Effector CD8-positive, alpha-beta T cell (primary cell): ENCODE results near the gene GADD45GIP1.
A peak's percentile ranks its signal among the peaks of the same experiment; 100 is the strongest.

Experiments used
- DNase-seq: peaks from one replicate; lab custom pipeline; 2025; lab: John Stamatoyannopoulos, UW
- total RNA-seq, 4 experiments: gene quantifications; one replicate each; lab custom pipeline; 2026; lab: John Stamatoyannopoulos, UW

GADD45GIP1 gene
- 24.1 to 65.9 (median 33.8) reads per million in 4 experiments for total RNA-seq

- DNase-seq: peak; percentile 64
Observed at GRCh38 chr19:12956446-12957388, at the start of gene GADD45GIP1. GADD45GIP1 (minus strand) TSS chr19:12957223; CDS start chr19:12957212, 11 bp downstream.

- DNase-seq: no peak
Observed at GRCh38 chr19:13005861-13006370, 48.9 kb upstream of the GADD45GIP1 start.

- no peak for DNase-seq
Observed at GRCh38 chr19:13005253-13005652, 48.2 kb upstream of the GADD45GIP1 start.

DNA sequence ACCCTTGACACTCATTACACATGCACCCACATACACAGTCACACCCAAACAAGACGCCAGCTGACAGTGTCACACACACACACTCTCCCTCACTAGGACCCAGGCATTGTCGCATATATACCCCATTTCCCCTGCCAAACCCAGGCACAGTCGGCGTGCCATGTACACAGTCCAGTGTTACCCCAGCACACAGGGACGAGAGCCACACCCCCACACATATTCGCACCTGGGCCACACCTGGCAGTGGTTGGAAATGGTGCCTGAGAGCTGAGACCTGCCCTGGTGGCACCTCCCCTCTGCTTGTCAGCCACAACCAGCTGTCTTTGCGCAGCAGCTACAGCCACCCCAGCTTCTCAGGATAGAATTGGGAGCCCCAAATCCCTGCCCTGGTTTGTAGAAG is 47.2 kb upstream of the GADD45GIP1 start:
- DNase-seq: no peak

GRCh38 chr19:13003081-13003480 is 46.1 kb upstream of the GADD45GIP1 start:
- DNase-seq: no peak

DNA sequence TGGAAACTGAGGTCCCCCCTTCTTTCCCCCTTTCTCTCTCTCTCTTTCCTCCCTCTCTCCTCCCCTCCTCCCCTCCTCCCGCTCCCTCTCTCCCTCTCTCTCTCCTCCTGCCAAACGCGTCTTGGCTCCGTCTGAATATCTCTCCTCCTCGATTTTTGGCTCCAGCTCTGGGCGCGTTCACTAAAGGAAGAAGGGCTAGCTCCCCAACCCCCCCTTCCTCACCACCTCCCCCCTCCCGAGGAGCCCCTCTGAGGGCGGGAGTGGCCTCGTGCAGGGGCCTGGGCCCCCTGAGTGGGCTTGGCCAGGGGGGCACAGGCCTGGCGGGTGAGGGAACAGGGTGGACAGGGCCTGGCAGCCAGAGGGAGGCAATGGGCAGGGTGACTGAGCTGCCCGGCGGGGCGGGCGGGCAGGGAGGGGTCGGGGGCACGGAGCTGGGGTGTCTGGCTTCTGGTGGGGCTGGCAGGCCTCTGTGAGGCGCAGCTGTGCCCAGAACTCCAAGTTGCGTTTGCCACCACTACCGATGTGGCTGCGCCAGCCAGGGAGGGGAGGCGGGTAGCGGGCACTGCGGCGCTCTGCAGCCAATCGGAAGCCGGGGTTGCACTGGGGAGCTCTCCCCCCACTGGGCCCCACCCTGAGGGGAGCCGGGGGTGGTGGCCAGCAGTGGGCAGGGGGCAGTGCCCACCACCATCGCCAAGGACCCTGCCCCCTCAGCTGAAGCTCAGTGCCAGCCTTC is 45.3 kb upstream of the GADD45GIP1 start:
- DNase-seq: no peak

- no peak for DNase-seq
Observed at GRCh38 chr19:13001502-13002165, 44.6 kb upstream of the GADD45GIP1 start.

DNA sequence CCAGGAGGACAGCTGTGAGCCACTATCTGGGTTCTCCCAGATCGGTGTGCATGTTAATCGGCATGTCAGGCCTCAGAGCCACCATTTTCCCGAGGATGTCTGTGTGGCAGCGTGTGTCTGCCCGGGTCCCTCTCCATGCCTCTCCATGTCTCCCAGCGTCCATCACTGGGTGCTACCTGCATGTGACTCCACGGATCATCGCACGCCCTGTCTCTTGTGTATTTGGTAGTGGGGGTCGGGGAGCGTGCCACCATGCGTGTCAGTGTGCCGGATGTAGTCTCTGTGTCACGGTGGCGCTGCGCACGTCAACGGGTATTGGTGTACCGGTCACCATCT is 44.1 kb upstream of the GADD45GIP1 start:
- DNase-seq: no peak

DNA sequence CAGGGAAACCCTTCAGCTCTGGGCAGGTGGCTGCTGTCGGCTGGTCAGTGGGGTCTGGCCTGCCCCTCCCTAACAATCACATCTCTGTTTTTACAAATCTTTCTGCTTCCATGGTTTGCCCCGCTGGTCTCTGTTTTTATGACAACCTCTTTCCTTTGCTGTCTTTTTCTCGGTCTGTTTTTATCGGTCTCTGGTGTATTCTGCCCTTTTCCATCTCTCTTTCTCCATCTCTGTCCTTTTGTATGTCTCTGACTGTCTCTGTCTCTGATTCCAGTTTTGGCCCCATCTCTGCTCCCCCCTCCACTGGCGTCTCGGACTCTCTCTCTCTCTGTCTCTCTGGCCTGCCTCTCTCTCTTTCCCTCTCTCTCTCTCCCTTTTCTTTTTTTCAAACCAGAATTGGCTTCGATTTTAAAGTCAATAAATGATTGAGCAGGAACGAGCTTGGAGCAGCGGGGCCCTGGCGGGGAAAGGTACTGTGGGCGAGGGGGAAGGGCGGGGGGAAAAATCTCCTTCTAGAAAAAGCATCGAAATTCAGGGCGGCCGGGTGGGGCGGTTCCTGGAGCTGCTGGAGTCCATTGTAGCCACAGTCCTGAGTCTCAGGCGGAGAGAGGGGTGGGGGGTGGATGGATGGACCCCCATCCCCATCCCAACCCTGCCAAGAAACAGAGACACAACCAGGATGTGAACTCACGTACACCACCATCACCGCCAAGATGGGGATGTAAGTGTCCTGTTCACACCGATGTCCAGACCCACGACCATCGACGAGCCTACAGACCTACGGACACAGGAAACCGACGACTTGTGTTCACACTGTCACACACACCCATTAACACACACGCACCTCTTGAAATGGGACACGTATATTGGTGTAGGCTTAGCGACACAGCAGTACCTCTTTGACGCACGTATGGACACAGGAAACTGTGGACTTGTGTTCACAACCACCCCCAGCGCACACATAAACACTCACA is 41.2 kb upstream of the GADD45GIP1 start:
- no peak for DNase-seq

GRCh38 chr19:12997179-12997966 is 40.4 kb upstream of the GADD45GIP1 start:
- no peak for DNase-seq

GRCh38 chr19:12996406-12997094 is 39.5 kb upstream of the GADD45GIP1 start:
- DNase-seq: no peak

DNA sequence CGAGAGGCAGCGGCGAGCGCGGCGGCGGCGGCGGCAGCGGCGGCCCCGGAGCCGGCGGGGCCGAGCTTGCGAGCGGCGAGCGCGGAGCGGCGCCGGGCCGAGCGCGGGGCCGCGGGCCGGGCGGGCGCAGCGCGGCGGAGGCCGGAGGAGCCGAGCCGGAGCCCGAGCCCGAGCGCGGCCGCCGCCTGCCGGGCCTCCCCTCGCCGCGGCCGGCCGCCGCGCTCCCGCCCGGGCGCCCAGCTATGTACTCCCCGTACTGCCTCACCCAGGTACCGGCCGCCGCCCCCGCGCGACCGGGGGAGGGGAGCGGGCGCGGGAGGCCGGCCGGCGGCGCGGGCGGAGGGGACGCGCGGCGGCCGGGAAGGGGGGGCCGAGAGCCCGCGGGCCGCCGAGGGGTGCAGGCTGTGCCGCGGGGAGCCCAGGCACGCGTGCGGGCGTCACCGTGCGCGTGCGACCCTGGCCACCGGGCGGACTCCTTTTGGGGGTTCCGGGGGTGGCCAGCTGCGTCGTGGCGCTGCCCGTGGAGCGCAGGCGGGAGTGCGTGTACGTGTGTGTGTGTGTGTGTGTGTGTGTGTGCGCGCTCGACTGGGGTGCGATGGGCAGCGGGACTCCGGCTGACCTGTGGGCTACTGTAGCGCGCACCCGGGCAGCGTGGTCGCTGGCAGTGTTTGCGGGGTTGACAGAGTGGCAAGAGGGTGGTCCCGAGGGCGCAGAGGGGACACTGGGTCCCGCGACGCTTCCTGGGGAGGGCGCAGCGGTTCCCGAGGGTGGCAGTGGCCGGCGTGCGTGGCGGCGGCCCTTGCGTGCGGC is 38.8 kb upstream of the GADD45GIP1 start:
- no peak for DNase-seq

DNA sequence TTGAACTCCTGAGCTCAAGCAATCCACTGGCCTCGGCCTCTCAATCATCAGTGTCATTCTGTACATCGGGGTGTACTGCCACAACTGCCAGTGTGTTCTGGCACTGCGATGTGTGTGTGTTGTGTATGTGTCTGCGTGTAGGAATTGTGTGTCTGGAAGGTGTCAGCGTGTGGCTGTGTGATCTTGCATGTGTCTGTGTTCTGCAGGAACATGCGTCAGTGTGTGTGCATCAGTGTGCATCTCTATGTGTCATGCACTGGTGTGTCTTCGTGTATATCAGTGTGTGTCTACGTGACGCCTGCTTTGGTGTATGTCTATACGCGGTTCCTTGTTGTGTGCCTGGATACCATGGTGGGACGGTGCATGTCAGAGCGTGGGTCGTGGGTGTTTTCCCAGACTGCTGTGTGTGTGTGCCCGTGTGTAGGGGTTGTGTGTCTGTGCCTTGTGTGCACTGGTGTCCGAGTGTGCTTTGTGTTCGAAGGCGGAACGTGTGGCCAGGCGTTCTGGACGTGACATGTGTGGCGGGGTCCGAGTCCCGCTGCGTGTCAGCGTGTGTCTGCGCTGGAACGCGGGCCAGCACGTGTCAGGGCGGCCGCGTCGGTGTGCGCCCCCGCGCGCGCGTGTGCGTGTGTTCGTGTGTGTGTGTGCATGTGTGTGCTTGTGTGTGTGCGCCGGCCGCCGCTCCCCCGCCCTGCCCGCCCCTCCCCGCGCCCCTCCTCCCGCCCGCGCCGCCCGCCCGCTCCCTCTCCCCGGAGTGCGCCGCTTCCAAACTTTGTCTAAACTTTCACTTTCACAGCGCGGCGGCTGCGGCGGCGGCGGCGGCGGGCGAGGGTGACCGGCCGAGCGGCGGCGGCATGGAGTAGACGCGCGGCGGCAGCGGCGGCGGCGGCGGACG is 37.9 kb upstream of the GADD45GIP1 start, which contains the start of gene NFIX:
Gene NFIX (plus strand): TSS at position 775 of the 895 bp plus-strand sequence. CDS start 363 bp downstream, outside the sequence.
- DNase-seq: peak; percentile 47

DNA sequence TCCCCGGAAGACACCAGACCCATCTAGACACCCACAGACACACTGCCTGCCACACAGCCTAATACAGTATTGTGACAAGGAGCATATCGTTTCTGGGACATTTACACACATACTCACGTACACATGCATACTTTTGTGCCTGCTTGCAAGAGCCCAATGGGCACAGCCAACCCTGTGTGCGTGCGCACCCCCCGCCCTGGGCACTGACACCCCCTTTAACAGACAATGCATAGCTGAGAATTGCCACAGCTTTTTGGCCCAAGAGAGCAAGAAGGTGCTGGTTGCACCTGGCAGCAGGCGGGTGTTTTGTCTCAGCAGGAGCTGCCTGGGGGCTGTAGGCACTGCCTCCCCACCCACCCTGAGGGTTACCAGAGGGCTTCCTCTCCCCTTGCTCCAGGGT is 36.5 kb upstream of the GADD45GIP1 start:
- DNase-seq: no peak

DNA sequence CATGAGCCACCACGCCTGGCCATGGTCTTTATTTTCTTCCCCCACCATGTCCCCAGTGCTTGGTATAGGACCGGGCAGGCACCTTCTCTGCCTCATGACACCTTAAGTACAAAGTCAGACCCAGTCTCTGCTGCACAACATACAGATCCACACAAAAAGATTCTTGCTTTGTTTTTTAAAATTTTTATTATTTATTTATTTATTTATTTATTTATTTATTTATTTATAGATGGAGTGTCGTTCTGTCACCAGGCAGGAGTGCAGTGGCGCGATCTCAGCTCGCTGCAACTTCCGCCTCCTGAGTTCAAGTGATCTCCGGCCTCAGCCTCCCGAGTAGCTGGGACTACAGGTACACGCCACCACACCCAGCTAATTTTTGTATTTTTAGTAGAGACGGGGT is 35.7 kb upstream of the GADD45GIP1 start:
- no peak for DNase-seq

- DNase-seq: no peak
Observed at GRCh38 chr19:12991296-12991695, 34.3 kb upstream of the GADD45GIP1 start.

DNA sequence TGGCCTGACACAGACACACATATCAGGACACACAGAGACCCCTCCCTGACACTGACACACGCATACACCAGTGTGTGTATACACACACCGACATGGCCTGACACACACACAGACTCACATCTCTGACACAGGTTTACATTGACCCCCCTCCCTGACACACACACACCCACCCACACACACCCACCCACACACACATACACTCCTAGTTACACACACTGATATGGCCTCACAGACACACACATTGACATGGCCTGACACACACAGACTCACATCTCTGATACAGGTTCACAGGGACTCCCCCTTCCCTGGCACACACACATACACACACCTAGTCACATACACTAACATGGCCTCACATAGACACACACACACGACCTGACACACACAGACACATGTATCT is 33.8 kb upstream of the GADD45GIP1 start:
- DNase-seq: no peak
